ENCODE data around the gene CCDC50.
A peak's percentile ranks its signal among the peaks of the same experiment; 100 is the strongest.

CCDC50 gene, protein sequence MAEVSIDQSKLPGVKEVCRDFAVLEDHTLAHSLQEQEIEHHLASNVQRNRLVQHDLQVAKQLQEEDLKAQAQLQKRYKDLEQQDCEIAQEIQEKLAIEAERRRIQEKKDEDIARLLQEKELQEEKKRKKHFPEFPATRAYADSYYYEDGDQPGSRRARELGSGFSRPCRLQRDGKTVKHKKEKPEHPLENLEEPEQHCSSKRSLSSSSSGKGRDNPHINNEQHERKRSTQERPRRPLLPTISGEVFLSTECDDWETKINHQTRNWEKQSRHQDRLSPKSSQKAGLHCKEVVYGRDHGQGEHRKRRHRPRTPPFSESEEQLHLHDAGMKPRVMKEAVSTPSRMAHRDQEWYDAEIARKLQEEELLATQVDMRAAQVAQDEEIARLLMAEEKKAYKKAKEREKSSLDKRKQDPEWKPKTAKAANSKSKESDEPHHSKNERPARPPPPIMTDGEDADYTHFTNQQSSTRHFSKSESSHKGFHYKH

DNA sequence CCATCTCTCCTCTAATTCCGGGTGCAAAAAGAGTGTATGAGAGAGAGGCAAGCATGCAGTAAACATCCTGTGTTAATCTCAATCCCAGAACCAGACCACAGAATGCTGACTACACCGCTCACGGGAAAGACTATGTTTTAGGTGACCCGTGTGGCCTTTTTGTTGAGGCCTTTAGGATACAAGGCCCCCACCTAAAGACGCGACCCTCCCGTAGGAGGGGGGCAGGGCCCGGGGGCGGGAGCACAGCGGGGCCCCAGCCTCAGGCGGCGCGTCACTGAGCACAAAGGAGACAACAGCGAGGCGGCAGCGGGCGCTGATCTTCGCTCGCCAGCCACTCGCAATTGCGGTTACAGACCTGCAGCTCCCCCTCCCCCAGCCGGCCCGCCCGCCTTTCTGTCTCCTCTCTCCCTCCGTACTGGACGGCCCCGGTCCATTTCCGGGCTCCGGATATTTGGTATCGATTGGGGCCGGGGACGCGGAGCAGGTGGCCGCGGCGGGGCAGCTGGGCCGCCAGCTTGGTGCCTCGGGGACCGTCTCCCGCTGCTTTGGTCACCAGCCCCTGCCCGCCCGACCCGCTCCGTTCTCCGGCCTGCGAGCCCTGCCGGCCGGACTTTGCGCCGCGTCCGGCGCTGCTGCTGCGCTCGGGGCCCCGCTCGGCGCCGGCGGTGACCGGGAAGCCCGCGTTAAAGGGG lies at the start of gene CCDC50:
Gene CCDC50 (plus strand): TSS at position 433 of the 692 bp plus-strand sequence. CDS start 281 bp downstream, outside the sequence.
- peak; percentile 89 for DNase-seq

DNA sequence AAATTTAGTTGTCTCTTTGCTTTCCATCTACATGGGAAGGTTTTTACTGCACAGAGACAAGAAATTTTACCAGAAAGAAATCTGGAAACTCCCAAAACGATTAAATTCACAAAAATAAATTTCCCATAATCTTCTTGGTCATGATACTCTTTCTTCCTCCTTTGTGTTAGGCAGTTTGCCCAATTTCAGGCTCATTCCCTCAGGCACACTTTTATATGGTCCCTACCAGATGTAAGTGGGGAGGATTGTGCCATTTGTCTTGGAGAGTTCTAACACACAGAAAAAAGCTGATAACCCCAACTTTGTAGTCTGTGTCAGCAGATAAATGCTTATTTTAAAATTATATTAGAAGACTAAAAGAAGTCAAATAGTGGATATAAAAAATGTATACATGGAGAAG lies 49.1 kb upstream of the CCDC50 start:
- no peak for DNase-seq

DNA sequence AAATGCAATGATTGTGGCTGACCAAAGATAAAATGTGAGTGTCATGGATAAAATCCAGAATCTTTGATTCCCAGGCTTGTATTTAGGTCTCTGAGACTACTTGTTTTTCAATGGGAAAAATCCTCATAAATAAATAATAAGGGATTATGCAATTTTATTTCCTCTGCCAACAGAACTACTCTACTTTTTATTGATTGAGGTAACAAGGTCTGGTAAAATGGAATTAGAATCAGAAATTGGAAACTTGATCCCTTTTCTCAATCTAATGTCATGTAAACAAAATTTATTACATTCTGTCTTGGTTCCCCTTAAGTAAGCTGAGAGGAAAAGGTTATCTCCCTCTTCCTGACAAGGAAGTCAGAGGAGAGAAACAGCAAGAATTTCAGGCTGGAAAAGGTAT lies 48.3 kb upstream of the CCDC50 start:
- DNase-seq: no peak

DNA sequence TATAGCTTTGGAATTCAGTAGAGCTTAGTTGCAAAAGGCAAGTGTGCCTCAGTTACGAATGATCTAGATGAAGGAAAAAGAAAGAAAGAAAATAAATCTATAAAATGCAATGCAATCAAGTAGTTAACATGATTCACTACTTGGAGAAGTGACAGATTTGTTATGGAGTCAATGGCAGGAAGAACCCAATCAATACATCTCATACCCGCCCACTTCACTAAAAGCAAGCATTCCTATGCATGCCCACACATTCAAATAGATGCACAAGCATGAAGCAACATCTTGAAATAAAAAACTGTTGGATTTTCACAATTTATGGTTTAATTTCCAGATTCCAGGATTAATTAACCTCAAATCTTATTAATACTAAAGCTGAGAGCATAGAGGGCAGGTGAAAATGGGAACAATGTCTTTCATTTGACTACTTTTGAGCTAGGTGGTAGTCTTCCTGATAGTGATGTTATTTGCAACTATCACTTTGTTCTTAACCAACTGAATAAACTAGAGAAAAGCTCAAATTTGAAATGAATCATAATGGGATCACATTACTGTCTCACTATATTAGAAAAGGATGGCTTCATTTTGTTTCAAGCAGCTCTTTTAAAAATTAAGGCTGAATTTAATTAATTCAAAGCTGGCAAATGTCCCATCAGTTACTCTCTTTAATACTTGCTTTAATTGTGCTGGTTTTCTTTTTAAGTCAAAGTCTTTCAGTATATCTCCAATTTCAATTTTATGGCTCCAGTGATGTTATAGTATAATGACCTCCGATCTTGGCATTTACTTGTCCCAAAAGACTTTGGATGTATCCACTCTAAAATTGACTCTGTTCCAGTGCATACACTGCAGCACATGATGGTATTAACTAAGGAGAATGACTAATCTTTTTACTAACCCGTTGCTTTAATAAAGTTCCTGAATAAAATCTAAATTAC lies 46.7 kb upstream of the CCDC50 start:
- DNase-seq: no peak

DNA sequence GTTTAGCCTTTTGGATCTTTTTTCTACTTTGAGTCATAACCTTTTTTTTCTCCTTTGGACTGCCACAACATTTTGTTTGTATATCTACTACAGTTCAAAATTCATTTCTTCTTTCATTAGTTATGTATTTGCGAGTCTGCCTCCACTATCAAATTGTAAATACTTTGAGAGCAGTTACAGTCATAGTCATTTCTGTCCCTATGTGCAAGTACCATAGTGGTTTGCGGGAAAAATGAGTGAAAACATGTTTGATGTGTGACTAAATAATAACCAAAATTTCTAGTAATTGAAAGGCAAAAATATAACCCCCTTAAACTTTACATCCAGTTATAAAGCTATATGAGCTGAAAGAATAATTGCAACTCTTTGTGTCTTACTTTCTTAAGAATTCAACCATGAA lies 45.8 kb upstream of the CCDC50 start:
- no peak for DNase-seq

DNA sequence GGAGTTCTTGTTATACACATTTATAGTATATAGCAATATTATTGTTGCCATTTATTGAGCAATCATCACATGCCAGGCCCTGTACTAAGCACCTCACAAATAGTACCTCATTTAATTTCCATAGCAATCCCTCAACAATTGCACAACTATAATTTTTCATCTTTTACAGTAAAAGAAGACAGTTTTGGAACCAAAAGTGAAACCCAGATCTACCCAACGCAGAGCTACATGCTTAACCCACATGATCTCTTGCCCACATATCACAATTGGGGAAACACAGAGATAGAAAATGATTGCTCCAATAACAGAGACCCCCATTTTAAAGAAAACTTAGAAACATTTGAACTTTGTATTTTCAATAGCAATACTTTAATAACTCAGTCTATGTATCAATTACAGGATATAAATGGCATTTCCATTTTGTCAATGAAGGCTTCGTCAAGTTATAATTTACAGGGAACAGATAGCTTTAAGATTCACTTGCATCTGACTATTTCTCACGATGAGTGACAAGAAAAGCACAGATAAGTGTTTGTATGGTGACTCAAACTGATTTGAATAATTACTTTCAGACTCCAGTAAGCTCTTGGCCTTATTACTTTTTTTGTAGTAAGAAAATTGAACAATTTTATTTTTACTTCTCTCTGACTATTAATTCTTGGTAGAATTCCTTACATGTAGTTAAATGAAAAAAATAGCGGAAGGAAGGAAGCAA lies 38.7 kb upstream of the CCDC50 start:
- DNase-seq: no peak

DNA sequence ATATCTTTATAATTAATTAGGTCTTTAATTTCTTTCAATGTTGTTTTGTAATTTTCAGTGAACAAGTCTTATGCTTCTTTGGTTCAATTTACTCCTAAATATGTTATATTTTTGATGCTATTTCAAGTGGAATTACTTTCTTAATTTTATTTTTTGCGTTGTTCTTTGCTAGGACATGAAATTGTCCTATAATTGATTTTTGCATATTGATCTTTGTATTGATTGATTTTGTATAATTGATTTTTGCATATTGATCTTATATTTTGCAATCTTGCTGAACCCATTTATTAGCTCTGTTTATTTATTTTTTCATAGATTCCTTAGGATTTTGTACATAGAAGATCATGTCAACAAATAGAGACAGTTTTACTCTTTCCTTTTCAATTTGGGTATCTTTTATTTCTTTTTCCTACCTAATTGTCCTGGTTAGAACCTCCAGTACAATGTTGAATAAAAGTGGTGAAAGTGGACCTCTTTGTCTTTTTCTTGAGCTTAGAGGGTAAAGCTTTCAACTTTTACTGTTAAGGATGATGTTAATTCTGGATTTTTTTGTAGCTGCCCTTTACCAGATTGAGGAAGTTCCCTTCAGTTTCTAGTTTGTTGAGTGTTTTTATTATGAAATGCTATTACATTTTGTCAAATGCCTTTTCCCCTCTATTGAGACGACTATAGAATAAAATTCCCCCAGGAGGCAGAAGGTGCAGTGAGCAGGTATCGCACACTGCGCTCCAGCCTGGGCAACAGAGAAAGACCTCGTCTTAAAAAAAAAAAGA lies 36.8 kb upstream of the CCDC50 start:
- no peak for DNase-seq

DNA sequence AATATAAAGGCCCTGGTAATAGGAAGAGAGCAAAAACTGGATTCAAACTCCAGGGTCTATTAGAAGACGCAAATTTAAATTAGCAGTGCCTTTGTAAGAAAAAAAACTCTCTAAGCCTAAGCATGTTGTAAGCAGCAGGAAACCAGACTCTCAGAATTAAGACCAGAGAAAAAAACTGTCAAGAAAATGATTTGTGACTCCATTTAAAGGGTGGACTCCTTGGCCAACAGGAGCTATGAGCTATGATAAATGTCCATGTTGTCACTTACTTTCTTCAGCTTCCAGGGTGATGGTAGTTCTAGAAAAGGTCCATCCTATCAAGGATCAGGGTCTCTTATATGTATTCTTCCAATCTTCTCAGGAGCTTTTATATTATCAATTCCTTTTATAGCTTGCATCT lies 34.9 kb upstream of the CCDC50 start:
- no peak for DNase-seq

DNA sequence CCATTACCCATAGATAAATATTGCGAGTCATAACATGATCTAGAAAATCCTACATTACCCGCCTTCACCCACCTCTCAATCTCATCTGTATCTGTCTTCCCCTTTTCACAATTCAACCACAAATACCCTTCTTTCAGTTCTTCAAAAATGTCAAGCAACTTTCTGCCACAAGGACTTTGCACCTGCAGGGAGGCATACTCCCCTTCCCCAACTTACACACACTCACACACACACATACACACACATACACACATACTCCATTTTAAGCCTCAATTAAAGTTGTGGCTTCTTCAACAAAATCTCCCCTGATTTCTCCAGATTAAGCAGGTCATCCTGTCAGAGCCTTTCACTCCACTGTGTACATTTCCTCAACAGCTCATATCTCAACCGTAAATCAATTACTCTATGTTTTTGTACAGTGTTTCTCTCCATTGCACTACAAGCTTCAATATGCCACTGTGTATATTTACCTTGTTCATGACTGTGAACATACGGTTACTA lies 33.1 kb upstream of the CCDC50 start:
- DNase-seq: peak; percentile 23

DNA sequence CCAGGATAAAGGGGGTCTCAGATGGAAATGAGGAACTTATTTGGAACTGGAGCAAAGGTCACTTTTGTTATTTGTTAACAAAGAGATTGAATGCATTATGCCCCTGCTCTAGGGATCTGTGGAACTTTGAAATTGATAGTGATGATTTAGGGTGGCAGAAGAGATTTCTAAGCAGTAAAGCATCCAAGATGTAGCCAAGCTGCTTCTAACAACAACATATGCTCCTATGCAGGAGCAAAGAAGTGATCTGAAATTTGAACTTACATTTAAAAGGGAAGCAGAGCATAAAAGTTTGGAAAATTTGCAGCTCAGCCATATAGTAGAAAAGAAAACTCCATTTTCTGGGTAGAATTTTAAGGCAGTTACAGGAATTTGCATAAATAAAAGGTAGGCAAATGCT lies 30.3 kb upstream of the CCDC50 start:
- no peak for DNase-seq

DNA sequence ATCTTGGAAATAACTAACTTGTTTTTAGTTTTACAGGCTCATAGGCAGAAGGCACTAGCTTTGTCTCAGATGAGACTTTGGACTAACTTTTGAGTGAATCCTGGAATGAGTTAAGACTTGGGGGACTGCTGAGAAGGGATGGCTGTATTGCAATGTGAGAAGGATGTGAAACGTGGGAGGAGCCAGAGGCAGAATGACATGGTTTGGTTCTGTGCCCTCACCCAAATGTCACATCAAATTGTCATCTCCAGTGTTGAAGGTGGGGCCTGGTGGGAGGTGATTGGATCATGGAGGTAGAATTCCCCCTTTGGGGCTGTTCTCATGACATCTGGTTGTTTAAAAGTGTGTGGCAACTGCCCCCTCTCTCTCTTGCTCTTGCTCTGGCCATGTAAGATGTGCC lies 28.8 kb upstream of the CCDC50 start:
- DNase-seq: no peak

DNA sequence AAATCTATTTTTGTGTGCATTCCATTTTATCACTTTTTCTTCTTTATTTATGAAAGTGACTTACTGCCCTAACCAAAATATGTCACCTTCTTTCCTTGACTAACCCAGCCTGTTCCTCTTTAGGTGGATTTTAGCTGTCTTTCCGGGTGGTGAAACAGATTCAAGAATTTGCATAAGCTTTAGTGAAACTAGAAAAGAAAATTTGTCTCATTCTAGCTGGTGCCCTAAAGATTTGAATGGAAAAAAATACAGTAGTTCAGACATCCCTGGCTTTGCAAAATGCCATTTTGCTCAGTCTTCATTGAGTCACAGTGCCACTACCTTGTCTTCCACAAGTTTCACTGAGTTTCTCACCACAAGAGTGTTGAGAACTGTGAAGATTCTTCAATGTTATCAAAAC lies 28.2 kb upstream of the CCDC50 start:
- no peak for DNase-seq

DNA sequence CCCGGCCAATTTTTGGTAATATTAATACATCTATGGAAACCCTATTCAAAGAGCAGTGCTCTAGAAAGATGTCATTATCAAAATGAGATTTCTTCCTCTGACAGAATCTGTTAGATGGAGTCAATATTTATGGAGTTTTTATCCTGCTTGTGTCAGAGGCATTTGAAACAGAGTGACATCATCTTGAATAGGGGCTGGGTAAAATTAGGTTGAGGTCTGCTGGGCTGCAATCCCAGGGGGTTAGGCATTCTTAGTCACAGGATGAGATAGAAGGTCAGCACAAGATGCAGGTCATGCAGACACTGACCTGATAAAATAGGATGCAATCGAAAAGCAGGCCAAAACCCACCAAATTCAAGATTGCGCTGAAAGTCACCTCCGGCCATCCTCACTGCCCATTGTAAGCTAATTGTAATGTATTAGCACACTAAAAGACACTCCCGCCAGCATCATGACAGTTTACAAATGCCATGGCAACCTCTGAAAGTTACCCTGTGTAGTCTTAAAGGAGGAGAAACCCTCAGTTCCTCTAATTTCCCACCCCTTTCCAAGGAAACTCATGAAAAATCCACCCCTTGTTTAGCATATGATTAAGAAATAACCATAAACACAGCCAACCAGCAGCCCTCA lies 27.3 kb upstream of the CCDC50 start:
- no peak for DNase-seq

DNA sequence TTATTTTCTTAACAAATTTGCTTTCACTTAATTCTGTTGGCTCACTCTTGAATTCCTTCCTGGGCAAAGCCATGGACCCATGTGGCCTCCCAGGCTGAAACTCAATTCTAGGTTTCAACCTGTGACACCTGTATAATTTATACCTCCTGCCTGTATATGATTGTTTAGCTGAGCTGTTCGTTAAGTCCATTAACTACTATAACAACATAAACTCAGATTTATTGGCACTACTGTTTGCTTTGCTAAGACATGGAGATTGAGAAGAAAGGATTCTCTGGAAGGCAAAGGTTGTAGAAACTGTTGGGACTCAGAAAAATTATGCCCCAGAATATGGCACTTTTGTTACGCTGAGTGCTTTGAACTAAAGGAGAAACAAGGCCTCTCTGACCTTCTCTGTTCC lies 26.7 kb upstream of the CCDC50 start:
- peak; percentile 54 for DNase-seq

DNA sequence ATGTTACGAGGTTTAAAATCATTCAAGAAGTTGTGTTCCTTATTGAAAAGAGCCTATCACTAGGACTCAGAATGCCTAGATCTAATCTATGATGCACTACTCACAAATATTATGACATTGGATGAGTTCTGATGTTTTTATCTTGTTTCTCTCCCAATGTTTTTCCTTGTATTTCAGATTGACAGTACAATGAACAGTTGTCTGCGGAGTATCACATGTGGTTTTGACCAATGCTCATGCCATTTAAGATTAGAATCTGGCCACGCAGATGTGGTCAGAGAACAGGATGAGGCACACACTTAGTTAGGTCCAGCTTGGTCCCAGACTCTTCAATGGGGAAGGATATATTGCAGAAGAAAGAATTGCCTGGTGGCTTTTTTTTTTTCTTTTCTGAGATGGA lies 25.6 kb upstream of the CCDC50 start:
- DNase-seq: no peak

DNA sequence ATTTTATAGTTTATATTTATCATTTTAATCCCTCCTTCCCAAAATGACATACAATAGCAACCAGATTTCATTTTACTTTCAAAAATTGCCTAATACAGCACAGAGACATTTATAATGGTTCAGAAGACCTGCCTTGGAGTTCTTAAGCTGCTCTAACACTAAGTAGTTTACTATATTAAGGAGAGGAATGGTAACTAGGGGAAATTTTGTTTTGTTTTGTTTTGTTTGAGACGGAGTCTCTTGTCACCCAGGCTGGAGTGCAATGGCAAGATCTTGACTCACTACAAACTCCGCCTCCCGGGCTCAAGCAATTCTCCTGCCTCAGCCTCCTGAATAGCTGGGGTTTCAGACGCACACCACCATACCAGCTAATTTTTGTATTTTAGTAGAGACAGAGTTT lies 22.8 kb upstream of the CCDC50 start:
- no peak for DNase-seq

DNA sequence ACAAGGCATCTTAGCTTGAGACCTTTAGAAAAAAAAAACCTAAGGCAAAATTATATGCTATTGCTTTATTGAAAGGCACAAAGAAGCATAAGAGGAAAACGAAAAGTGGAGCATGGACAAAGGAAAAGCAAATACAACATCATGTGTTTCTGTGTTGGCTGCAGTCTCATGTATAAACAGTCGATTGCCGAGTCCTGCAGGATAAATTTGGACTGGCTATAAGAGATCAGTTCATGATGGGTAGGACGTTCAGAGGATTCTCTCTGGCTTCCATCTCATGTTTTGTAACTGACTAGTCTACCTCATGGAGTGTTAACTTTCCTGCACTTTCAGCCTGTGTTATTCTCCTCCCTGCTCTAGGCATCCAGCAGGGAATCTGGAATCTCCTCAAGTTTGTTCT lies 21.9 kb upstream of the CCDC50 start:
- no peak for DNase-seq

DNA sequence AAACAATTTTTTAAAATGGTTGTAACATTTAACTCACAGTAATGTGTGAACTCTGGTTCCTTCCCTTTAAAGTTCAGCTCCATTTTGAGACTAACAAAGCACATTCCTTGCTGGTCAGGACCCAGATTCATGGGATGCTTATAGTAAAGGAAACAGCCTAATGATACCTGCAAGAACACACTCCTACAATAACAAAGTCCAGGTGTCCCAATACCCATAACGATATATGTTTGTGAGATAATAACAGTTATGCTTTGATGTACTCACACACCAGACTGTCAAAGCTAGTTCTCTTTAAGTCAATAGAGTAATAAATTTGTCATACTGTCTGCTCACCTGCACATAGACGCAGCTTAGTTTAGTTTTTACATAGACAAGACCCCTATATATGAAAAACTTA lies 15.9 kb upstream of the CCDC50 start:
- DNase-seq: no peak

DNA sequence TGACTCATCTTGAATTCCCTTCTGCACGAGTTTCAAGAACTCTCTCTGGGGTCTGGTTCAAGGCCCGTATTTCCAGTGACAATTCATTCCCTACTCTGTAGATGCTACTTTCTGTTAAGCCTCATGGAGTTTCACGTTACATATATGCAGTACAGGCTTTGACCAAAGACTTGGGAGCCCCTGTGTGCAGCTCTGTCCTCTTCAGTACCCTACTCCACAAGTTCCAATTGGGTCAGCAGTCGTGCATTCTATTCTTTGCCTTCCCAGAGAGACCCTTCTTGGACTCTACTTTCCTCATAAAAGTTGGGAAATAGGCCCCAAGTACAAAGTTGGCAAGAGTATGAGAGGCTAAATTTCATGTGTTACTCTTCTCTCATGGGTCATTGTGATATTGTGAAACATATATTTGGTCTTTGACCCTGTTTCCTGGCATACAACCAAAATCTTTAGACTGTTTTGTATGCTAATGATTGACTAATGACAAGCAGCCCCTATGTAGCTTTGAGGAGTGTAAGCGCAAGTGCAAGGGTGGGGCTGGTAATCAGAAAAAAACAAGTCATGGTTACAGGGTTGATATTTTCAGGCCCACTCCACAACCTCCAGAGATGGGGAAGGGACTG lies 15.0 kb upstream of the CCDC50 start:
- DNase-seq: no peak

DNA sequence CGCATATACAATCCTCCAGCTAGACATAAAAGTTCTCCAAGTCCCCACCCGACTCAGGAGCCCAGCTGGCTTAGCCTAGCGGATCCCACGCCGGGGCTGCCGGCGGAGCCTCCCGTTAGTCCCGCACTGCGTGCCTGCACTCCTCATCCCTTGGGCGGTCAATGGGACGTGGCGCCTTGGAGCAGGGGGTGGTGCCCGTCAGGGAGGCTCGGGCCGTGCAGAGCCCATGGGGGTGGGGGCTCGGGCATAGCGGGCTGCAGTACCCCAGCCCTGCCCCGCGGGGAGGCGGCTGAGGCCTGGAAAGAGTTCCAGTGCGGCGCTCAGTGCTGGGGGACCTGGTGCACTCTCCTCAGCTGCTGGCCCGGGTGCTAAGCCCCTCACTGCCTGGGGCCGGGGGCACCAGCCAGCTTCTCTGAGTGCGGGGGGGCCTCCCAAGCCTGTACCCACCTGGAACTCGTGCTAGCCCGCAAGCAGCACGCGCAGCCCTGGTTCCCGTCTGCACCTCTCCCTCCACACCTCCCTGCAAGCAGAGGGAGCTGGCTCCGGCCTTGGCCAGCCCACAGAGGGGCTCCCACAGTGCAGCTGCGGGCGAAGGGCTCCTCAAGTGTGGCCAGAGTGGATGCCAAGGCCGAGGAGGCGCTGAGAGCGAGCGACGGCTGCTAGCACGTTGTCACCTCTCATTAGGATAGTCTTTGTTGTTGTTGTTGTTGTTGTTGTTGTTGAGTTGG lies 12.2 kb upstream of the CCDC50 start:
- no peak for DNase-seq

All from NCI-H69 (cell line).